GM10847 (cell line): Measurements from ENCODE around the gene TTLL13.

ENCODE experiments used
- POLR2A ChIP-seq: IDR thresholded peaks from 2 replicates; pipeline ENCODE4 v1.6.1; 2011; ENCODE audit not compliant: insufficient read length; ENCODE audit errors: extremely low read depth

Gene TTLL13

GRCh38 chr15:90211440-90212143 lies 37.8 kb upstream of the TTLL13 start:
- no peak for TF ChIP-seq POLR2A

- TF ChIP-seq POLR2A: no peak
Observed at GRCh38 chr15:90212221-90213098, 36.9 kb upstream of the TTLL13 start.

DNA sequence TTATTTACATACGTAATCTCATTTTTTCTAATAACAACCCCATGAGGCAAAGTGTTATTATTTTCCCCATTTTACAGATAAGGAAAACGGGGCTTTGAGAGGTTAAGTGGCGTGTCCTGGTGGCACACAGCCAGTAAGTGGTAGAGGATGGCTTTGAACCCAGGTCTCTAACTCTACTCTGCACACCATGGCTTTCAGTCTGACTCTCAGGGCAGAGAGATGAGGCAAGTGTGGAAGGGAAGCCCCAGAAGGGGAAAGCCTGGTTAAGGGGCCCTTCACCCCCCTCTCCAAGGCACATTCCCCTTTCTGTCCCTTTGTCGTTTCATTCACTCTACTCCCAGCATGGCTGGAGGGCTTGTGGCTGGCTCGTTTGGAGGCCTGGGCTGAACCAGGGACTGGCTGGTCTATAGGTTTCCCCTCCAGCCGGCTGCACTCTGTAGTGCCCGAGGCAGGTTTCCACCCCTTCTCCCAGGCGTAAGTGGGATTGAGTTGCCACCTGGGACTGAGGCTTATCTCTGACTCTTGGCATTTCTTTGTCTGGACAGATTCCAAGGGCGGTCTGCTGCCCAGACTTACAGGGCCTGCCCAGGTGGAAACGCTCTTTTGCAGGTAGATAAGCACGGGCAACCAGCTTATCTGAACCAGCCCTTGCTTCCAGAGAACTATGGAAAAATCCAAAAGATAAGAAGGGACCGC lies 36.1 kb upstream of the TTLL13 start:
- TF ChIP-seq POLR2A: no peak

DNA sequence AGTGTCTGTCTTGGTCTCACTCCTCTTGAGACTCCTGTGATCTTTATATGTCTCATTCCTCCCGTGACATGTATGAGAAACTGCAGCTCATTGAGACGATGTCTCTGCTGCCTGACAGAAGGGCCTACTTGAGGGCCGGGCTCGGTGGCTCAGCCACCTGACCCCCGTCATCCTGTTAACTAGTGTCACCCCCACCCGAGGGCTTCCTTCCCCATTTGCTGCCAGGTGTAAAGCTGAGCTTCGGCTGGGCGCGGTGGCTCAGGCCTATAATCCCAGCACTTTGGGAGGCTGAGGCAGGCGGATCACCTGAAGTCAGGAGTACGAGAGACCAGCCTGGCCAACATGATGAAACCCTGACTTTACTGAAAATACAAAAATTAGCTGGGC lies 35.5 kb upstream of the TTLL13 start:
- no peak for TF ChIP-seq POLR2A

DNA sequence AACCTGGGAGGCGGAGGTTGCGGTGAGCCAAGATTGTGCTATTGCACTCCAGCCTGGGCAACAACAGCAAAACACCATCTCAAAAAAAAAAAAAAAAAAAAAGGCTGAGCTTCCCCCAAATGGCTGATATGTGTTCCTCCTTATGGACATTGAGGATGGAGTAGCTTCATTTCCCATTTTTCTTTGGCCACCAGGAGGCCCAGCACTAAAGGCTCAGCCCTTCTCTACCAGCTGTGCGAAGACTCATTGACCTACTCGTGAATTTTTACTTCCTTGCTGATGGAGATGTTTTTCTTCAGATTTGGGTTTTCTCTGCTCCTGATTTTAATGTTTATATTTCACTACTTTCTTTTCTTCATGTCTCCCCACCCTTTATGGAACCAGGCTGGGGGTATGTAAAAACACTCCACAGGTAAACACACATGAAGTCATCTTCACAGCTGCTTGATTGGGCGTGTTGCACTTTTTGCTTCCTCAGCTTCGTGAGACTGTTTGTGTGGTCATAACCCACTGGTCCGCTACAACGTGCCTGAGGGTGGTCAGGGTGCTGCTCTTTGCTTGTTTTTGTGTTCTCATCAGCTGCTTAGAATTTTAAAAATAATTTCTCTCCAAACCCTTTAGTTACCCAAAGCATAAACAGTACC lies 34.7 kb upstream of the TTLL13 start:
- no peak for TF ChIP-seq POLR2A

- TF ChIP-seq POLR2A: no peak
Observed at GRCh38 chr15:90217671-90218394, 31.5 kb upstream of the TTLL13 start.

GRCh38 chr15:90219421-90220141 lies 29.8 kb upstream of the TTLL13 start:
- no peak for TF ChIP-seq POLR2A

DNA sequence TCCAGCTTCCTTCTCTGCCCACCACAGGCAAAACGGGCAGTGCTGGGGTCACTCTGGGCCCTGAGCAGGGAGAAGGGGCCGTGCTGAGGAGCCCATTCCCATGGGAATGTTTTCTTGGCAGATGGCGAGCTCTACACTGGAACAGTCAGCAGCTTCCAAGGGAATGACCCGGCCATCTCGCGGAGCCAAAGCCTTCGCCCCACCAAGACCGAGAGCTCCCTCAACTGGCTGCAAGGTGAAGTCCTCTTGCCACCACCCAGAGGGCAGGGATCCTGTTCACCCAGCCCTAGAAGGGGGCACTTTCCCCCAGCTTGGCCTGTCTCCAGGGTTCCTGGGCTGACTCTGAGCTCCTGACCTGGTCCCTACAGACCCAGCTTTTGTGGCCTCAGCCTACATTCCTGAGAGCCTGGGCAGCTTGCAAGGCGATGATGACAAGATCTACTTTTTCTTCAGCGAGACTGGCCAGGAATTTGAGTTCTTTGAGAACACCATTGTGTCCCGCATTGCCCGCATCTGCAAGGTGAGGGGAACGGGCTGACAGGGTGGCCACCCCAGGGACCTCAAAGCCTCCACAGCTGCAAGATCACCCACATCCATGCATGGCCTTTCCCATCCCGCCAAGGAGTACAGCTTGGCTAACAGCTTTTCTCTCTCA lies 28.0 kb upstream of the TTLL13 start:
- no peak for TF ChIP-seq POLR2A

GRCh38 chr15:90222547-90222946 lies 26.8 kb upstream of the TTLL13 start:
- TF ChIP-seq POLR2A: no peak

- TF ChIP-seq POLR2A: no peak
Observed at GRCh38 chr15:90223441-90224165, 25.8 kb upstream of the TTLL13 start.

DNA sequence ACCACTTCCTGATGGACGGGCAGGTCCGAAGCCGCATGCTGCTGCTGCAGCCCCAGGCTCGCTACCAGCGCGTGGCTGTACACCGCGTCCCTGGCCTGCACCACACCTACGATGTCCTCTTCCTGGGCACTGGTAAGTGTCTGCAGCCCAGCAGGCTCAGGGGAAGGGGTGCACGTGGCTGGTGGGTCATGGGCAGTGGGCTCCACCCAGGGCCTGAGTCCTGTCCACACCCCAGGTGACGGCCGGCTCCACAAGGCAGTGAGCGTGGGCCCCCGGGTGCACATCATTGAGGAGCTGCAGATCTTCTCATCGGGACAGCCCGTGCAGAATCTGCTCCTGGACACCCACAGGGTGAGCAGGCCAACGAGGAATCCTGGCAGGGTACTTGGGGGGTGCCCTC lies 24.3 kb upstream of the TTLL13 start:
- no peak for TF ChIP-seq POLR2A

GRCh38 chr15:90225504-90226234 lies 23.7 kb upstream of the TTLL13 start:
- TF ChIP-seq POLR2A: no peak
